ENCODE measurements around the gene CLDND2.

CLDND2 gene

GRCh38 chr19:51347209-51347928, 21.4 kb downstream of the CLDND2 start:
- TF ChIP-seq CTCF (IDR thresholded peaks at IDR 0.05; ENCODE audit: low read depth, low read length), result no peak
- no peak for DNase-seq (ENCODE audit: extremely low read depth, low read depth)

- no peak for TF ChIP-seq CTCF (IDR thresholded peaks at IDR 0.05; ENCODE audit: low read depth, low read length)
- no peak for DNase-seq (ENCODE audit: extremely low read depth, low read depth)
These were observed 22.1 kb downstream of the CLDND2 start for GRCh38 chr19:51346742-51347141.

- no peak for TF ChIP-seq CTCF (IDR thresholded peaks at IDR 0.05; ENCODE audit: low read depth, low read length)
These were observed 23.7 kb downstream of the CLDND2 start for GRCh38 chr19:51345076-51345620.

GRCh38 chr19:51342631-51343569, 25.9 kb downstream of the CLDND2 start:
- TF ChIP-seq CTCF (IDR thresholded peaks at IDR 0.05; ENCODE audit: low read depth, low read length), result no peak
- no peak for DNase-seq (ENCODE audit: extremely low read depth, low read depth)

More at GRCh38 chr19:51345076-51345620, 23.7 kb downstream of the CLDND2 start:
- no peak for DNase-seq (ENCODE audit: extremely low read depth, low read depth)

GRCh38 chr19:51341976-51342580, 26.7 kb downstream of the CLDND2 start, which contains the start of gene VSIG10L:
Gene VSIG10L (minus strand): TSS chr19:51342139. CDS start chr19:51342124, 15 bp downstream.
- no peak for TF ChIP-seq CTCF (IDR thresholded peaks at IDR 0.05; ENCODE audit: low read depth, low read length)
- DNase-seq (ENCODE audit: extremely low read depth, low read depth), result no peak

GRCh38 chr19:51341066-51341465, 27.7 kb downstream of the CLDND2 start:
- DNase-seq (ENCODE audit: extremely low read depth, low read depth), result no peak

More at GRCh38 chr19:51341066-51341465, 27.7 kb downstream of the CLDND2 start:
- TF ChIP-seq CTCF (IDR thresholded peaks at IDR 0.05; ENCODE audit: low read depth, low read length), result no peak
